ENCODE results near the gene CLNK. TPM values are rescaled to one million over a fixed set of nuclear protein-coding genes. Genes with fewer than 3 reads are reported as not detected.

CLNK gene
- total and polyA plus RNA-seq, 8 donors = 0.08 to 2.7 (median 0.72) TPM; not detected in 4

DNA sequence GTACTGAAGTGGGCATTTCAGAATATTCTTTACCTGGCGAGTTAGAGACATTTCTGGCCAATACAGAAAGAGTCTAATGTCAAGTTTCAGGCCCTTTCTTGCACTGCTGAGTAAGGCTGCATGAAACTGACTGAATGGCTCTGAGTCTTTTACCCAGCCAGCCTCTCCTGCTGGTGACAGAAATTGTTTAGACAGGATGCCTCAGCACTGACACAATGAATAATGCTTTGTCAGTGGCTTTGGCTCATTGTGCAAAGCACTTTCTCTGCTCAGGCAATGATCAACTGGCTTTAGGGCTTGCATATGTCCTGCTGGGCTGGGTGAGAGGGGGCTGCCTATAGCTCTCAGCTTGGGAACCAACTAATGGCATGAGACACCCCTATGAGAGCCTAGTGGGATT, 45.5 kb downstream of the CLNK start:
- WGBS, 5 donors = 75 to 86% (median 83%) methylated on average over 1 of the region's 1 CpG
- H3K4me3 ChIP-seq = no peak overlapping the region
- no peaks in the 10 kb centered on the region for H3K36me3 ChIP-seq
- H3K27ac ChIP-seq = no peak overlapping the region
- intact Hi-C loops (cut with DNase I; ENCODE audit: low total_unique reads) = no loop called here
- no peak for DNase-seq
- H3K4me1 ChIP-seq = no peaks in the 10 kb centered on the region
- peaks cover 0 to 3% (median 0%) of the 10 kb centered on the region in 4 donors for H3K9me3 ChIP-seq
- H3K27me3 ChIP-seq = no peaks in the 10 kb centered on the region
- TF ChIP-seq EP300 (IDR thresholded peaks at IDR 0.05) = no peak
- no peak for TF ChIP-seq POLR2AphosphoS5 (IDR thresholded peaks at IDR 0.05)
- TF ChIP-seq, protein P1, sequence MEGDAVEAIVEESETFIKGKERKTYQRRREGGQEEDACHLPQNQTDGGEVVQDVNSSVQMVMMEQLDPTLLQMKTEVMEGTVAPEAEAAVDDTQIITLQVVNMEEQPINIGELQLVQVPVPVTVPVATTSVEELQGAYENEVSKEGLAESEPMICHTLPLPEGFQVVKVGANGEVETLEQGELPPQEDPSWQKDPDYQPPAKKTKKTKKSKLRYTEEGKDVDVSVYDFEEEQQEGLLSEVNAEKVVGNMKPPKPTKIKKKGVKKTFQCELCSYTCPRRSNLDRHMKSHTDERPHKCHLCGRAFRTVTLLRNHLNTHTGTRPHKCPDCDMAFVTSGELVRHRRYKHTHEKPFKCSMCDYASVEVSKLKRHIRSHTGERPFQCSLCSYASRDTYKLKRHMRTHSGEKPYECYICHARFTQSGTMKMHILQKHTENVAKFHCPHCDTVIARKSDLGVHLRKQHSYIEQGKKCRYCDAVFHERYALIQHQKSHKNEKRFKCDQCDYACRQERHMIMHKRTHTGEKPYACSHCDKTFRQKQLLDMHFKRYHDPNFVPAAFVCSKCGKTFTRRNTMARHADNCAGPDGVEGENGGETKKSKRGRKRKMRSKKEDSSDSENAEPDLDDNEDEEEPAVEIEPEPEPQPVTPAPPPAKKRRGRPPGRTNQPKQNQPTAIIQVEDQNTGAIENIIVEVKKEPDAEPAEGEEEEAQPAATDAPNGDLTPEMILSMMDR (IDR thresholded peaks at IDR 0.05) = no peak
- no peak for TF ChIP-seq POLR2A (IDR thresholded peaks at IDR 0.05)

DNA sequence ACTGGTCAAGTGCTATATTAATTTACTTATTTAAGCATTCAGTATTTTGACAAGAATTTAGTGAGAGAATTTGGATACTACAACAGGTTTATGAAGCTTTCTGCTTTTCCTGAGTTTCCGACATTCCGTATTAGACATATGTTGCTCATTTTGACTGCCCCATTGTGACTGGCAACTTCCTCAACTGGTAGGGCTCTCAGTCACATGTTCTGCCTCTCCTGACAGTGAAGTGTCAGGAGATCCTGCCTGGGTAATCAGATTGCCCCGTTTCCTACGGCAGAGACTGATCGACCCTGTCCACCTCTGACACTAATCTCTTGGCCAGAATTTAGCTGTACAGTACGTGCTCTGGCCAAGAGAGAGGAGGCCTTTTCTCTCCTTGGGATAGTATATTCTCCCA, 49.5 kb downstream of the CLNK start:
- H3K27me3 ChIP-seq = no peaks in the 10 kb centered on the region
- H3K36me3 ChIP-seq = no peaks in the 10 kb centered on the region
- no peak for DNase-seq
- intact Hi-C loops (cut with DNase I; ENCODE audit: low total_unique reads) = no loop called here
- TF ChIP-seq POLR2AphosphoS5 (IDR thresholded peaks at IDR 0.05) (no peak), EP300 (IDR thresholded peaks at IDR 0.05) (no peak), POLR2A (IDR thresholded peaks at IDR 0.05) (no peak)
- TF ChIP-seq, protein P1 (IDR thresholded peaks at IDR 0.05) = no peak
- no peak overlapping the region for H3K27ac ChIP-seq
- H3K4me1 ChIP-seq = no peaks in the 10 kb centered on the region
- H3K9me3 ChIP-seq = no peaks in the 10 kb centered on the region
- H3K4me3 ChIP-seq = no peak overlapping the region
- 51 to 68% (median 58%) methylated on average over 6 of the region's 6 CpGs for WGBS, 5 donors

DNA sequence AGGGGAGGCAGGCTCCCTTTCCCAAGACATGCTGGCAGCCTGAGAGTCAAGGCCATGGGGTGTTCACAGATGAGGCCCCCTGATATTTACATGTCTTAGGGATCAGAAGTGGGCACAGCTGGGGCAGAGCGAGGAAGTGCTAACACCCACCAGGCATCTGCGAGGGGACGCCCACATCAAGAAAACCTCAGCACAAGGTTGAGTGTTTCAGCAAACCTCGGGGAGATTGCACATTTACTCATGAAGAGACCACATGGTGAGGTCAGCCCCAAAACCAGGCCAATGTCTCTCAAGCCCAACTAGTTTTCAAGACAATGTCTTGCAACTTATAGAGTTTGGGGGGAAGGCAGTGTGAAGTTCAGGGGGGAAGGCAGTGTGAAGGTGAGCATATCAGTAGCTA, 55.2 kb downstream of the CLNK start:
- intact Hi-C loops (cut with DNase I; ENCODE audit: low total_unique reads) = no loop called here
- WGBS, 5 donors = 74 to 94% (median 77%) methylated on average over 4 of the region's 4 CpGs

DNA sequence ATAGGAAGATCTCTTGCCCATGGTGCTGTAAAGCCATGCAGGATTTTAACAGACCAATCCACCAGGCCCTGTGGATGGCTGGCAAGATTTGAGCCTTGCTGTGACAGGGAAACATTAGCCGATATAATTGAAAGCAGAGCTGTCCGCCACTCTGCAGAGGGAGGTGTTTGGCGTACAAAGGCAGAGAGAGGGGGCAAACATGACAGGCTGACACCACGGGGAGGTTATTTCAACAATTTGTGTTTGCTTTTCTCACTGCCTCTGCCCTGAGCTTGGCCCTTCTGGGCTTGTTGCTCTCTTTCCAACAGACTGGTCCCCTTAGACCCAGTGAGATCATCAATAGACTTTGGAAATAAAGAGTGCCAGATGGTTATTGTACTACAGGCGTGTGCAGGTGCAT, 59.4 kb downstream of the CLNK start:
- H3K36me3 ChIP-seq = no peaks in the 10 kb centered on the region
- peak overlapping the region in 2 of 5 donors; percentile 17 to 30 for H3K27ac ChIP-seq
- peak; percentile 26 to 43 for DNase-seq
- intact Hi-C loops (cut with DNase I; ENCODE audit: low total_unique reads) = no loop called here
- H3K4me3 ChIP-seq = no peak overlapping the region
- H3K9me3 ChIP-seq = no peaks in the 10 kb centered on the region
- H3K4me1 ChIP-seq = peaks cover 0 to 7% (median 0%) of the 10 kb centered on the region in 4 donors
- TF ChIP-seq POLR2A (IDR thresholded peaks at IDR 0.05) (no peak), POLR2AphosphoS5 (IDR thresholded peaks at IDR 0.05) (no peak), EP300 (IDR thresholded peaks at IDR 0.05) (no peak)
- TF ChIP-seq, protein P1 (IDR thresholded peaks at IDR 0.05) = no peak
- 17 to 41% (median 26%) methylated on average over 5 of the region's 5 CpGs for WGBS, 5 donors
- no peaks in the 10 kb centered on the region for H3K27me3 ChIP-seq

More for the DNA sequence above, 55.2 kb downstream of the CLNK start:
- no peaks in the 10 kb centered on the region for H3K9me3 ChIP-seq
- H3K27ac ChIP-seq = no peak overlapping the region
- DNase-seq = peak in 1 of 2 donors; percentile 20
- H3K4me1 ChIP-seq = peaks cover 0 to 7% (median 0%) of the 10 kb centered on the region in 4 donors
- no peaks in the 10 kb centered on the region for H3K36me3 ChIP-seq
- TF ChIP-seq POLR2A (IDR thresholded peaks at IDR 0.05) (no peak), EP300 (IDR thresholded peaks at IDR 0.05) (no peak), POLR2AphosphoS5 (IDR thresholded peaks at IDR 0.05) (no peak)
- TF ChIP-seq, protein P1 (IDR thresholded peaks at IDR 0.05) = no peak
- no peak overlapping the region for H3K4me3 ChIP-seq
- no peaks in the 10 kb centered on the region for H3K27me3 ChIP-seq
